GM03348 (cell line): ENCODE measurements around the gene ITGB4.

ENCODE experiments used
- DNase-seq: peaks from one replicate; pipeline ENCODE4 v3.0.0; 2012; ENCODE audit warnings: low spot score

The ITGB4 gene

GRCh38 chr17:75791254-75791653 is 70.0 kb downstream of the ITGB4 start:
- no peak for DNase-seq

- no peak for DNase-seq
Observed at GRCh38 chr17:75793460-75793859, 72.2 kb downstream of the ITGB4 start.

- no peak for DNase-seq
Observed at GRCh38 chr17:75795820-75796607, 74.8 kb downstream of the ITGB4 start.

- DNase-seq = no peak
Observed at GRCh38 chr17:75799402-75799801, 78.1 kb downstream of the ITGB4 start.

- DNase-seq = no peak
Observed at GRCh38 chr17:75803883-75804282, 82.6 kb downstream of the ITGB4 start.

GRCh38 chr17:75806822-75807500 is 85.7 kb downstream of the ITGB4 start:
- no peak for DNase-seq
